HG03558 (cell line): Measurements from ENCODE around the gene CUL9.

Source experiments
- ATAC-seq: cut with Tn5 transposase; IDR thresholded peaks from one replicate; pipeline ENCODE4 v1.9.1; 2021; ENCODE audit warnings: moderate number of reproducible peaks; ENCODE audit not compliant: unreplicated experiment; ENCODE audit errors: extremely low read depth

CUL9 gene

DNA sequence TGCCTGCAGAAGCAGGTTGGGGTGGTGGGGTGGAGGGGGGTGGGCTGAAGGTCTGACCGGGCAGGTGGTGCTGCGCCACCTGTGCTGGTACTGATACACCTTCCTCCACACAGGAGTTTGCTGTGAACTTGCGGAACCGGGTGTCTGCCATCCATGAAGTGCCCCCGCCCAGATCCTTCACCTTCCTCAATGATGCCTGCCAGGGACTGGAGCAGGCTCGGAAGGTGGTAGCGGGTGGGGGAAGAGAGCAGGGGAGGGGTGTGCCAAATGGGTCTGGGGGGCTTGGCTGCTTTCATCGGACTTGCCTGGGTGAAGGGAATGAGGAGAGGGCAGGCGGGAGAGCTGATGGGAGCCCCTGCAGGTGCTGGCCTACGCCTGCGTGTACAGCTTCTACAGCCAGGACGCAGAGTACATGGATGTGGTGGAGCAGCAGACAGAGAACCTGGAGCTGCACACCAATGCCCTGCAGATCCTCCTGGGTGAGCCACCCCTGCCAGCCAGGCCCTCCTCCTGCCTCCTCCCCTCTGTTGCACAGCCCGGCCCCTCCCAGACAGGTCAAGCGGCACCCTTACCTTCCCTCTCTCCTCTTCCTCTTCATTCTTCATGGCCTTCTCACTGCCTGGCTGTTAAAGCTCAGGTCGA lies 40.5 kb downstream of the CUL9 start:
- ATAC-seq, result no peak

DNA sequence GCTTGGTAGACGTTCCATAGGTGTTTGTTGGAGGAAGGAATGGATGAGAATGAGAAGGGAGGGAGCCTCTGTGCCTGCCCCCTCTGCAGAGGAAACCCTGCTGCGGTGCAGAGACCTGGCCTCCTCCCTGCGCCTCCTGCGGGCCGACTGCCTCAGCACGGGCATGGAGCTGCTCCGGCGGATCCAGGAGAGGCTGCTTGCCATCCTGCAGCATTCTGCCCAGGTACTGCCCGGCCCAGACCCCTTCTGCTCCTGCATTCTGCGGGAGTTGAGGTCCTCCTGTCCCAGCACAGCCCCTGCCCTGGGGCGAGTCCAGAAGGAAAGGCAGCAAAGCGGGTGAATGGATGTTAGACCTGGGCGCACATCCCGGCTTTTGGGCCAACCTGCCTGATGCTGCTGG lies 41.2 kb downstream of the CUL9 start:
- no peak for ATAC-seq

DNA sequence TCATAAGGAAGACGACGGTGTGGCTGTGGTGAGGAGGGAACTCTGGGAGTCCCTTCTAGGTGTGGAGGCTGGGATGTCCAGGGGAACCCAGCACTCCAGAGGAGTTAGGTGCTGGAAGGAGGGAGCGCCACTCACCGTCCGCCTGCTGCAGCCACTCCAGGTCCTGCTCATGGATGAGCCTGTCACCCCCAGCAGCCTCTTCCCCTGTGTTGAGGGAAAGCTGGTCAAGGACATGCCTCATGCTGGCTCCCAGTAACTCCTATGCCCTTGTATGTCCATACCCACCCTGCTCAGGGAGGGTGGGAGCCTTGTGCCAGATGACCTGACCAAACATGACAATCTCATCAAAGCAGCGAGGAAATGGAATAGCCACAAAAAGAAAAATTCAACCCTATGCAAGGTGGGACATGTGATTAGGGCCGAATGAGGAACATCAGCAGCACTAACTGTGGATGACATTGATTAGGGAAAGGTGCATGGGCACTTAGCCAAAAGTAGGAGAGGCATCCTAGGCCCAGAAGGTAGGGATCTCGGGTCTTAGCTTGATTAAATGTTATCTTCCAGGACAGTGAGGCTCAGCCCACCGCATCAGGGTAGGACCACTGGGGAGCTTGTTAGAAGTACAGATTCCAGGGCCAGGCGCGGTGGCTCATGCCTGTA lies 44.3 kb downstream of the CUL9 start:
- no peak for ATAC-seq

DNA sequence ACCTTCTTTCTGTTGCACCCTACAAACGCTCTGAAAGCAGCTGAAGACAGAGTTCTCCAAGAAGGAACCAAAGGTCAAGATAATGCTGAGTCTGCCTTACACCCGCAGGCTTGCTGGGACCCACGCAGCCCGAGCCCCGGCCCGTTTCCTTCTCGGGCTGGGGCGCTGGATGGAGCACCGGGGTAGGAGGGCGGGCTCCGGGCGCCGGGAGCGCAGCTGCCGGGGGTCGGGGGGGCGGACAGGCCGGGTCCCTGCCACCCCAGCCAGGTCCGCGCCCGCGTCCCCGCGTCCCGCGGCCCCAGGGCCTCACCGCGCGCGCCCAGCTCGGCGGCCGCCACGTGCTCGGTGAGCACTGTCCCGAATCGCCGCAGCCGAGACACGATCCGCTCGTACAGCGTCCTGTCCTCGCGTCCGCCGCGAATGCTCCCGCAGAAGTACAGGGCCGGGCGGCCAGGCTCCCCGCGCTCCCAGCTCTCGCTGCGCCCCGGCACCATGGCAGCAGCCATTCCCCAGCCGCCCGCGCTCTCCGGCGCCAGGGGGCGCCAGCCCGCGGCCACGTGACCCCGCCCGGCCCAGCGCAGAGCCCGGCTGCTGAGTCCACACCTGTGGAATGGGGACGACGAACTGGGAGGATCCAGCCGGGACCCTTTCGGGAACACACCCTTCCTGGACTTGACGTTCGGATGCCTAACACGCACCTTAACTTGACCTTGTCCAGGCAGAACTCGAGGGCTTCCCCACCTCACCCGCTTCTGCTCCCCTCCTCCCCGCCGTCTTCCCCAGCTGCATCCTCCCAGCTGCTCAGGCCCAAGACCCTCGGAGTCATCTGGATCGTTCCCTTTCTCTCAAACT lies 47.2 kb downstream of the CUL9 start, which contains the start of gene DNPH1:
TSS of gene DNPH1 (minus strand) at position 531 of the 852 bp plus-strand sequence. CDS start at position 506, 25 bp downstream.
- no peak for ATAC-seq

DNA sequence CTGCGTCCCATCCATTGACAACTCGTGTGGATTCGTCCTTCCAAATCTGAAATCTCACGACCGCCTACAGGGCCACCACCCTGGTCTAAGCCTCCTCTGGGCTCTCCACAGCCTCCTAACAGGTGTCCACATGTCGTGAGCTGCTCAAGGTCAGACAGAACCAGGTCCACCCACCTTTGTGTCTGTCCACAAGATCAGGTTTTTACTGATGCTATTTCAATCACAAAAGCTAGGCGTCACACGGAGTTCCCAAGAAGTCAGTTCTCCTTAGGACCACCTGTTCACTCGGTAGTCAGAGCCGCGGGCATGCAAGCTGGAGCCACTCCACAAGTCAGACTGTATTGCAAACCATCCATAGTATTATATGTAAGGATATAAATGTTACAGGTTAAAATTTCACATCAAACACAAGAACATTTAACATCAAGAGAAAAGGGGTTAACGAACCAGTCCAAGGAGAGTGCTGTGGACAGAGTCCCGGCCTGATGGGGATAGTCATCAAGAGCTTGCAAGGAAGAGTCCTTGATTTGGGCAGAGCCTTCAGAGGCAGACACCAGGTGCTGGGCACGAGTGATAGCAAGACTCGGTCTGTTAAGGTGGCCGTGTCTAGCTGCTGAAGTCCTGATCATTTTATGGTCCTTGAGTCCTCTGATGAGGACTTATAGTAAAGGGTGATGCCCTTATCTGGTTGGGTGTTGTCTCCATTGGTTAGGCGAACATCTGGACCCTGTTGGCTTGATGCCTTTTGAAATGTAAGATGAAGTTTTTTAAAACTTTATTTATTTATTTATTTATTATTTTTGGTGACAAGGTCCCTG lies 48.0 kb downstream of the CUL9 start:
- no peak for ATAC-seq

DNA sequence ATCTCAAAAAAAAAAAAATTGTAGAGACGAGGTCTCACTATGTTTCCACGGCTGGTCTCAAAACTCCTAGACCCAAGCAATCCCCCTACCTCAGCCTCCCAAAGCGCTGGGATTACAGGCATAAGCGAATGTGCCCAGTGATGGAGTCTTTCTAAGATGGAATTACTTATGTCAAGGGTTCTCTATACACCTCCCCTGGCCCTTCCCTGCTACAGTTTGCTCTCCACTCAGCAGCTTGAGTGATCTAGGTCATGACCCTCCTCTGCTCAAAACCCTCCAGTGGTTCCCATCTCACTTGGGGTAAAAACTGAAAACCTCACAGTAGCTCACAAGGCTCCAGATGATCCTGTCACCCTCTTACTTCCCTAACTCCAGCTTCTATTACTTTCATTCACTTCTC lies 49.1 kb downstream of the CUL9 start:
- ATAC-seq, result no peak

DNA sequence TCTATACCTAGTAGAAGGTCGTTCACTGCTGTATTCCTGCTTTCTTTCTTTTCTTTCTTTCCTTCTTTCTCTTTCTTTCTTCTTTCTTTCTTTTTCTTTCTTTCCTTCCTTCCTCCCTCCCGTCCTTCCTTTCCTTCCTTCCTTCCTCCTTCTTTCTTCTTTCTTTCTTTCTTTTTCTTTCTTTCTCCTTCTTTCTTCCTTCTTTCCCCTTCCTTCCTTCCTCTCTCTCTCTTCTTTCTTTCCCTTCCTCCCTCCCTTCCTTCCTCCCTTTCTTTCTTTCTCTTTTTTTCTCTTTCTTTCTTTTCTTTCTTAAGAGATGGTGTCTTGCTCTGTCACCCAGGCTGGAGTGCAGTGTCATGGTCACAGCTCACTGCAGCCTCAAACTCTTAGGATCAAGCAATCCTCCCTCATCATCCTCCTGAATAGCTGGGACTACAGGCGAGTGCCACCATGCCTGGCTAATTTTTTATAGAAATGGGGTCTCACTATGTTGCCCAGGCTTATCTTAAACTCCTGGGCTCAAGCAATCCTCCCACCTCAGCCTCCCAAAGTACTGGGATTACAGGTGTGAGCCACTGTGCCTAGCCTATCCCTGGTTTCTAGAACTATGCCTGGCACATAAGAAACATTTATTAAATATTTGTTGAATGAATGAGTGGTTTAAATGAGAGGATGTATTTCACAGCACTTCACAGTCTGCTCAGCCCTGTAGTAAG lies 49.9 kb downstream of the CUL9 start:
- no peak for ATAC-seq

DNA sequence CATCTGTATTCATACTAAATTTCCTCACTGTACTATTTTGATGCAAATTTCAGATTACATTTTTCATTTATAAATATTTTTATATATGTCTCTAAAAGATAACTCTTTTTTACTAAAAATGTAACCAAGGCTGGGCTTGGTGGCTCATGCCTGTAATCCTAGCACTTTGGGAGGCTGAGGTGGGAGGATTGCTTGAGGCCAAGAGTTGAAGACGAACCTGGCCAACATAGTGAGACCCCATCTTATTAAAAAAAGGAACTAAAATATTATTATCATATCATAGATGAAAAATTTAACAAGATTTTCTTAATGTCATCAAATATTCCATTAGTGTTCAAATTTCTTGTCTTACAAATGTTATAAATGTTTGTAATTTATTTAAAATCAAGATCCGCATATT lies 53.8 kb downstream of the CUL9 start:
- ATAC-seq, result no peak

DNA sequence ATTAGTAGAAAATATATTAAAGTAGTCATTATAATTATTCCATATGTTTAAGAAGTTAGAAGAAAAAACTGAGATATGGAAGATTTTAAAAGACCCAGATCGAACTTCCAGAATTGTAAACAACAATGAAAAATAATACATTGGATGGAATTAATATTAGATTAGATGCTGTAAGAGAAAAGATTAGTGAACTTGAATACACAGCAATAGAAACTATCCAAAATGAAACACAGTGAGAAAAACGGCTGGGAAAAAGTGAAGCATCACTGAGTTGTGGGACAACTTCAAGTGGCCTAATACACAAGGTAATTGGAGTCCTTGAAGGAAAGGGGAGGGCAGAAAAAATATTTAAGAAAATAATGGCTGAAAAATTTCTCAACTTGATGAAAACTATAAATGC lies 57.1 kb downstream of the CUL9 start:
- no peak for ATAC-seq

DNA sequence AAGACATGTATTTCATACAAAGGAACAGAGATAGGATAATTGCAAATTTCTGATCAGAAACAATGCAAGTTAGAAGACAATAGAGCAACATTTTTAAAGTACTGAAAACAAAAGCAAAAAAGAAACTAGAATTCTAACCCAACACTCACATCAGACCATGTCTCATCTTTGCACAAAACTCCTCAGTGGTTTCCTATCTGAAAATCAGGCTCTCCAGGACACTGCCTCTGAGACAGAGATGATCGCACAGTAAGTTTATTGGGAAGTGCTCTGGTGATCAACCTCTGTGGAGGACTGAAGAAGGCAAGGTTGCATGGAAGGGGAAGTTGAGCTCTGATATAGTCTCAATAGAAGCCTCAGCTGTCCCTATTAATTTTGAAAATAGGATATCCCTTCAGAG lies 59.0 kb downstream of the CUL9 start:
- no peak for ATAC-seq

DNA sequence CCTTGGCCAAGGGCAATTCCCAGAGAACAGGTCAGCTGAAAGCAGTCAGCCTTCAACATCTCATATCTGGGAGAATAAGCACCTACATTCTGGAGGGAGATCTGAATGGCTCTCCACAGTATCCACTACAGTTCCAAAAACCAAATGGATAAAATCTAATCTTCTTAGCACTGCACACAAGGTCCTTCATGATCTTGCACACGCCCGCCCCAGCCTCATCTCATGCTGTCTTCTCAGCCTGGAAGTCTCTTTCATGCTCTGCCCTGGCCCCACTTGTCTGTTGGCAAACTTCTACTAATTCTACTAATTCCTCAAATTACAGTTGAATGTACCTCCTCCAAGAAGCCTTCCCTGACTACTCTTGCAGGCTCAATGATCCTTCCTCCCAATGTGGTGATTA lies 59.5 kb downstream of the CUL9 start:
- no peak for ATAC-seq

DNA sequence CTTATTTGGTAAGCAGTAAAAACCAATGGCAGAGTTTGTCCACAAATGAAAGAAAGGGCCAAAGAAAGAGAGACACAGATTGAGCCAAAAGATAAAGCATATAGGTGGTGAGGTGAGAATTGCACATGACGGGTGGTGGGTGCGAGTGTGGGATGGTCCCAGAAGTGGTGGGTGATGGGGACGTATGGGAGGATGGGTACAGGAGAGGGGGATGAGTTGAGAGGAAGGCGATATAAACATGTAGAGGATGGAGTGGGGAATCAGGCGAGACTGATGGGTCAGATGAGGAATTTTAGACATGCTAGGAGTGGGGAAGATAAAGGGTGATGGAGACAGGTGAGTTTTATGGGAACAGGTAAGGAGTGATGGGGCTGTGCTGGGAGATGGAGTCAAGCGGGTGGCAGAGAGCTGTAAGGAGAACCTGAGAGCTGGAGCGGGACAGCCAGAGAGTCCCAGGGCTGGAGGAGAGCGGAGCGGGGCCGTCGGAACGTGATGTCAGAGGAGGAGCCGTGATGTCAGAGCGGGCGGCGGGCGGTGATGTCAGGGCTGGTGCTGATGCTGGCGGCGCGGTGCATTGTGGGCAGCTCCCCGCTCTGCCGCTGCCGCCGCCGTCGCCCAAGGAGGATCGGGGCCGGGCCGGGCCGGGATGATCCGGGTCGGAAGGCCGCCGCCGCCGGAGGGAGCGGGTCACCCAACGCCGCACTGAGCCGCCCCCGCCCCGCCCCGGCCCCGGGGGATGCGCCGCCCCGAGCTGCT lies 61.1 kb downstream of the CUL9 start, which contains the start of gene TTBK1:
TSS of gene TTBK1 (plus strand) at position 574 of the 756 bp plus-strand sequence. CDS start 3,180 bp downstream, outside the sequence.
- ATAC-seq, result no peak

DNA sequence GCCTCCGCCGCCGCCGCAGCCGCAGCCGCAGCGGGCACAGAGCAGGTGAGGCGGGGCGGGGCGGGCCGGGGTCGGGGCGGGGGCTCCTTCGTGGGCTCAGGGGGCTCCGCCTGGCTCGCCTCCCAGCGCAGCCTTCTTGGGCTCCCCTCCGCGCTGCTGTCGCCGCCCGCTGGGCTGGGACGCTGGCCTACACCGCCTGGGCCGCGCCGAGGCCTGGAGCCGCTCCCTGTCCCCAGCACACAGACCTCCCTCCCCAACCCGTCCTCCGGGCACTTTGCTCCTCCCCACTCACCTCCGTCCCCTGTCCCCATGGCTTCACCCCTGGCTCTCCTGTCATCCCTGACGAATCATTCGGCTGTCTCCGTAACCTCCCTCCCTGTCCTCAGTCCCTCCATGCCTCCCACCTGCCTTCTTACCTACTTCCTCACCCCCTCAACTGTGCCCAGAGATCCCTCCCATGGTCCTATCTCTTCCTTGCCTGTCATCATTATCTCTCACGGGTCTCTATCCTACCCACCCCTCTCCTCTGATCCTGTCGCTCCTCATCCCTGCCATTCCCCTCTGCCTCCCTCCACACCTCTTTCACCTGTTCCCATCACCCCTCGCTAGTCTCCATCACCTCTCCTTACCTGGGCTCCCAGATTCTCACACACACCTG lies 61.8 kb downstream of the CUL9 start:
- no peak for ATAC-seq

DNA sequence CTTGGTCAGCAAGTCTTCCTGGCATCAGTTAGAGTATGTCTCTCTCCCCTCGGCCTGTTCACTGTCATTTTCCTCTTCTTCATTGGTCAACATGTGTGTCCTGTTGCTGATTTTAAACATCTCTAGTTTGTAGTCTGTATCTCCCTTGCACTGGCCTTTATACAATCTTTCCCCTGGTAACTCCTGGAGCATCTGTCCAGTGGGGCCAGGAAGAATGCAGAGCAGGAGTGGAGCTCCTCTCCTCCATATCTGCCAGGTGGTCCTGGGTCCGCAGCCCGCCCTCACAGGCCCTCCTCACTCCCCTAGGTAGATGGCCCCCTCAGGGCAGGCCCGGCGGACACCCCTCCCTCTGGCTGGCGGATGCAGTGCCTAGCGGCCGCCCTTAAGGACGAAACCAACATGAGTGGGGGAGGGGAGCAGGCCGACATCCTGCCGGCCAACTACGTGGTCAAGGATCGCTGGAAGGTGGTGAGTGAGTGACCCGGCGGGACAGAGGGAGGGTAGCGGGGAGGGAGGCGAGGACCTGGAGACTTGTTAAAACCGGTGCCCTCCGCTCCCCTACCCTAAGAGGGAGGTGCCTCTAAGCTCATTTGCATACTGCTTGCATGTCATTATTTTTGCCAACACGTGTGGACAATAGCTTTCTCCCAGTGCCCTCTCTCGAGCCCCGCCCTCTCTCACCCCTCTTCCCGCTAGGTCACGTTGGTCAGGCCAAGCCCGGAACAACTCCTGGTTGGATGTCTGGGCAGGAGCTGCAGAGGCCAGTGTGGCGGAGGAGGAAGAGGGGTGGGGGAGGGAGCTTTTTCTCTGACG lies 64.5 kb downstream of the CUL9 start:
- ATAC-seq, result no peak

DNA sequence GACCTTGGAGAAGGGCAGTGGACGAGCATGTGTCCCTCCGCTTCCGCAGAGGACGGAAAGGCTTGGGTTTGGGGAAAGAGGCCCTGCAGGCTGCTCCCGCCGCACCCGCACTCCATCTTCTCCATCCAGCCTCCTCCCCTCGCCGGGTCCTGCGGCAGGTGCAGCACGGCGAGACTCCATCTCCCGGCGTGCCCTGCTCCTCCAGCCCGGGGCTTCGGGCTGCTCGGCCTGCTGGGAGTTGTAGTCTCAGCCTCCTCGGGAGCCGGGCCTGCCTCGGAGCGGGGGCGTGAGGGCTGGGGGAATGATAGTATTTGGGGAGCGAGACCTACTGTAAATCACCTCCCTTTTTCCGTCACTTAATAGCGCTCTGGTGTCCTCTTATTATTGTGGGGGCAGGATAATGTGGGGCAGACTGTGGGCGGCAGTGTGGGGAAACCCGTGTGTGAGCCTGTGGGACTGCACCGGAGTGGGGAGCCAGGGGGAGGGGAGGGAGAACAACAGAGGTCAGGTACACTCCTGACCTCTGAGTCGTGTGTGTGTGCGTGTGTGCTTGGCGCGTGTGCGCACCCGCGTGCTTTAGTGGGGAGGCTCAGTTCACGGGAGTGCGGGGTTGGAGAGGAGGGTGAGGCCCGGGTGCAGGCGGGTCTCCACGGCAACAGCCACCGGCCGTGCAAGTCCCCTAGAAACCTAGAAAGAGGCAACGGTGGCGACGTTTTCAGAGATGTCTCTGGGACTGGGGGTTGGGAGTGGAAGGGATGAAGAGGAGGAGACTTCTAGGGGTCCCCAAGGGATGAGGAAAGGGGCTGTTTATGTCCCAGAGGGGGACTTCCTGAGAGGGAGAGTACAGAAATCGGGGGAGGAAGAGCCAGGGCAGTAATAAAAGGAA lies 65.4 kb downstream of the CUL9 start:
- peak; percentile 61 for ATAC-seq

DNA sequence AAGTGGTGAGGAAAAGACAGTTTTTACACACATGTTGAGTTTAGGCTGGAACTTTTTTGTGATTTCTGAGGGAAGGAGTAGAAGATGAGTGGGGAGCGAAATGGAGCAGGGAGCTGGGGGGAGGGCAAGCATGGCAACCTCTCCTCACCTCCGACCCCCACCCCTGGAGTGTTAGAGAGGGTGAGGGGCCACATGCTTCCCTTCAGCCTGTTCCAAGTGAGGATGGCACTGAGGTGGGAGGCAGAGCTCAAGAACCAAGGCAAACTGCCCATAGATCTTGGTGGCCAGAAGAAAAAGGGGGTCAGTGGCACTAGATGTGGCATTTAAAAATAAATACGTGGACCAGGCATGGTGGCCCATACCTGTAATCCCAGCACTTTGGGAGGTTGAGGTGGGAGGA lies 66.1 kb downstream of the CUL9 start:
- no peak for ATAC-seq

DNA sequence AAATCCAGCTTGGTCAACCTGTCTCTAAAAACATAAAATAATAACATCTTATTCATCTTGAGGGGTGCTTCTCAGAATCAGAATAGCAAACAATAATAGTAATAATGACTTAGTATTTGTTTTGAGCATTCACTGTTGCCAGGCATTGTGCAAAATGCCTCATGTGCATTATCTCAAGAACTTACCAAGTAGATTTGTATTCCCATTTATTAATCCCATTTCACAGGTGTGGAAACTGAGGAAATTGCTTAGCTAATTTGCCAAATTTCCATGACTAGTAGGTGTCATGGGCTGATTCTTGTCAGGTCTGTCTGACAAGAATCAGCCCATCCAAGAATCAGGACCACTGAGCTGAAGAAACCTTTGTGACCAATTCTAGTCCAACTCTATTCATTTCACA lies 66.8 kb downstream of the CUL9 start:
- ATAC-seq, result no peak
